WTC11 (cell line): Measurements from ENCODE around the gene IFNA5. TPM values are rescaled to one million over a fixed set of nuclear protein-coding genes. Genes with fewer than 3 reads are reported as not detected.

Experiments used
- ATAC-seq: fragments of 200-7000 bp; cut with Tn5 transposase; 2 replicates; pipeline ENCODE4 v1.10.0; 2021; ENCODE audit warnings: mild to moderate bottlenecking, moderate library complexity
- CTCF ChIA-PET: fragments of 300-600 bp; sonication (Branson Sonifier 250); formaldehyde crosslinking; loops from one replicate; lab custom pipeline; 2021; ENCODE audit warnings: antibody characterized with exemption; lab: Charles Lee
- POLR2A ChIA-PET: fragments of 350-600 bp; sonication (Branson Sonifier 250); formaldehyde crosslinking; loops from one replicate; lab custom pipeline; 2021; ENCODE audit warnings: antibody characterized with exemption; lab: Charles Lee
- DNase-seq: peaks from one replicate; pipeline ENCODE4 v3.0.0; 2021; ENCODE audit warnings: low spot score
- H3K27ac Mint-ChIP-seq: 2 replicates; pipeline ENCODE4 v1.8.0; 2021; ENCODE audit warnings: mixed read lengths
- H3K27me3 Mint-ChIP-seq: 2 replicates; pipeline ENCODE4 v1.8.0; 2021; ENCODE audit warnings: low read depth, mild to moderate bottlenecking, moderate library complexity, mixed read lengths
- H3K36me3 Mint-ChIP-seq: 2 replicates; pipeline ENCODE4 v1.8.0; 2021; ENCODE audit warnings: mixed read lengths
- H3K4me1 Mint-ChIP-seq: 2 replicates; pipeline ENCODE4 v1.8.0; 2022; ENCODE audit warnings: mixed read lengths
- H3K4me3 Mint-ChIP-seq: 2 replicates; pipeline ENCODE4 v1.8.0; 2021; ENCODE audit warnings: mild to moderate bottlenecking, moderate library complexity, mixed read lengths
- H3K9me3 Mint-ChIP-seq: 2 replicates; pipeline ENCODE4 v1.8.0; 2021; ENCODE audit warnings: mixed read lengths
- AR ChIP-seq: fragments of 250-450 bp; sonication (Bioruptor Pico); IDR thresholded peaks from 2 replicates; pipeline ENCODE4 v1.9.0; 2021; ENCODE audit warnings: mild to moderate bottlenecking
- CTCF ChIP-seq: fragments of 200-600 bp; IDR thresholded peaks from 2 replicates; pipeline ENCODE4 v1.8.0; 2022; ENCODE audit warnings: antibody characterized with exemption
- E2F4 ChIP-seq: sonication (generic); formaldehyde crosslinking; IDR thresholded peaks from 2 replicates; pipeline ENCODE4 v1.8.1; 2022; ENCODE audit warnings: low read depth, mild to moderate bottlenecking, moderate library complexity, missing genetic modification reagents, borderline replicate concordance
- GTF2I ChIP-seq: fragments of 250-450 bp; sonication (Bioruptor Pico); conservative IDR thresholded peaks from 2 replicates; pipeline ENCODE4 v1.4.0; 2021; ENCODE audit warnings: mild to moderate bottlenecking
- IRF2 ChIP-seq: sonication (generic); formaldehyde crosslinking; IDR thresholded peaks from 2 replicates; pipeline ENCODE4 v1.8.0; 2022; ENCODE audit warnings: low read depth, missing genetic modification reagents, borderline replicate concordance
- NFE2L1 ChIP-seq: sonication (generic); formaldehyde crosslinking; IDR thresholded peaks from 2 replicates; pipeline ENCODE4 v1.8.1; 2023; ENCODE audit warnings: missing genetic modification reagents
- RORB ChIP-seq: fragments of 250-450 bp; sonication (Bioruptor Pico); IDR thresholded peaks from 2 replicates; pipeline ENCODE4 v1.9.0; 2021; ENCODE audit warnings: mild to moderate bottlenecking
- TCF7 ChIP-seq: sonication (generic); formaldehyde crosslinking; IDR thresholded peaks from 2 replicates; pipeline ENCODE4 v1.8.0; 2022; ENCODE audit warnings: mild to moderate bottlenecking, low read depth, missing genetic modification reagents, moderate library complexity
- ZNF121 ChIP-seq: sonication (generic); formaldehyde crosslinking; IDR thresholded peaks from 2 replicates; pipeline ENCODE4 v1.8.0; 2023; ENCODE audit warnings: missing genetic modification reagents
- ZNF219 ChIP-seq: sonication (generic); formaldehyde crosslinking; IDR thresholded peaks from 2 replicates; pipeline ENCODE4 v1.8.0; 2023; ENCODE audit warnings: missing genetic modification reagents, mild to moderate bottlenecking, borderline replicate concordance
- ZNF232 ChIP-seq: sonication (generic); formaldehyde crosslinking; IDR thresholded peaks from 2 replicates; pipeline ENCODE4 v1.8.0; 2022; ENCODE audit warnings: mild to moderate bottlenecking, missing genetic modification reagents
- ZNF317 ChIP-seq: sonication (generic); formaldehyde crosslinking; IDR thresholded peaks from 2 replicates; pipeline ENCODE4 v1.8.1; 2023; ENCODE audit warnings: low read depth, mild to moderate bottlenecking, moderate library complexity, missing genetic modification reagents, borderline replicate concordance
- ZNF396 ChIP-seq: fragments of 250-450 bp; sonication (Bioruptor Pico); IDR thresholded peaks from 2 replicates; pipeline ENCODE4 v1.8.0; 2021; ENCODE audit warnings: mild to moderate bottlenecking, moderate library complexity, borderline replicate concordance
- ZNF416 ChIP-seq: fragments of 250-450 bp; sonication (Bioruptor Pico); IDR thresholded peaks from 2 replicates; pipeline ENCODE4 v1.9.0; 2021; ENCODE audit warnings: mild to moderate bottlenecking, inconsistent platforms
- ZNF425 ChIP-seq: fragments of 250-450 bp; sonication (Bioruptor Pico); conservative IDR thresholded peaks from 2 replicates; pipeline ENCODE4 v1.9.0; 2021; ENCODE audit warnings: mild to moderate bottlenecking
- total RNA-seq: library from RNA; stranded (reverse); gene quantifications from 3 replicates; pipeline ENCODE4 v1.2.3, GENCODE V29; 2021
- TF ChIP-seq, protein P1 (sequence below): sonication (generic); formaldehyde crosslinking; IDR thresholded peaks from 2 replicates; pipeline ENCODE4 v1.8.0; 2023; ENCODE audit warnings: missing genetic modification reagents, mild to moderate bottlenecking, borderline replicate concordance
- TF ChIP-seq, protein P2 (sequence below): sonication (generic); formaldehyde crosslinking; IDR thresholded peaks from 2 replicates; pipeline ENCODE4 v1.8.1; 2022; ENCODE audit warnings: missing genetic modification reagents, borderline replicate concordance
- TF ChIP-seq, protein P3 (sequence below): sonication (generic); formaldehyde crosslinking; IDR thresholded peaks from 2 replicates; pipeline ENCODE4 v1.8.1; 2022; ENCODE audit warnings: mild to moderate bottlenecking, missing genetic modification reagents, moderate library complexity, borderline replicate concordance

The IFNA5 gene
- total RNA-seq, 1 experiment from 2014 or later: not detected

DNA sequence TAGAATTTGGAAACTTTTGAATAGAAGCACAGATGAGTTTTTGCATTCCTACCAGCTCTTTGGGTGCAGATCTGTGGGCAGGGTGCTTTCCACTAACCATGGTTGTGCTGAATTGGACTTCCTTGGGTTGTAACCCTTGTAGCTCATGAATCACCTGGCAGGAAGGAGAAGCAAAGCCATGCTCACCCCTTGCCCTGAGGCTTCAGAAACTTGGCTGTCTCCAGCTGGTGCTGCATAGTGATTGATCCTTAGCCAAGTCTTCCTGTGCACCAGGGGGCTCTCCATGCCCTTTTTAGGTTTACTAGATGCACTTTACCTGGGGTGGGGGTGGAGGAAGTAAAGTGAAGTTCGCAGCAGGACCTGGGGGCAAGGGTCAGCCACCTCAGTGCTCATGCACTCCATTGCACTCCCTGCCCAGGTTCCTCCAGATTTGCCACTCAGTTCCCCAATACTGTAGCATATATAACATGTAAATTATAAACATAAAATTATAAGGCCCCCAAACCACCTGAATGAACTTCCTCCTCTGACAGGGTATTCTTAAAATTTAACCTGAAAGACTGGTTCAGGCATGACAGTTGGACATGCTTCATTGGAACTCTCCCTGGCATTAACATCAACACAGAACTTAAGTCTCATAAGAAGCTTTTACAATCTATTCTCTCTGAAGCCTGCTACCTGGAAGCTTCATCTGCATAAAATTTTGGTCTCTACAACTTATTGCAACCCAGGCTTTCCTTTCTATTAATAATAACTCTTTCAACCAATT, 39.5 kb downstream of the IFNA5 start (continued):
- TF ChIP-seq, protein P1, sequence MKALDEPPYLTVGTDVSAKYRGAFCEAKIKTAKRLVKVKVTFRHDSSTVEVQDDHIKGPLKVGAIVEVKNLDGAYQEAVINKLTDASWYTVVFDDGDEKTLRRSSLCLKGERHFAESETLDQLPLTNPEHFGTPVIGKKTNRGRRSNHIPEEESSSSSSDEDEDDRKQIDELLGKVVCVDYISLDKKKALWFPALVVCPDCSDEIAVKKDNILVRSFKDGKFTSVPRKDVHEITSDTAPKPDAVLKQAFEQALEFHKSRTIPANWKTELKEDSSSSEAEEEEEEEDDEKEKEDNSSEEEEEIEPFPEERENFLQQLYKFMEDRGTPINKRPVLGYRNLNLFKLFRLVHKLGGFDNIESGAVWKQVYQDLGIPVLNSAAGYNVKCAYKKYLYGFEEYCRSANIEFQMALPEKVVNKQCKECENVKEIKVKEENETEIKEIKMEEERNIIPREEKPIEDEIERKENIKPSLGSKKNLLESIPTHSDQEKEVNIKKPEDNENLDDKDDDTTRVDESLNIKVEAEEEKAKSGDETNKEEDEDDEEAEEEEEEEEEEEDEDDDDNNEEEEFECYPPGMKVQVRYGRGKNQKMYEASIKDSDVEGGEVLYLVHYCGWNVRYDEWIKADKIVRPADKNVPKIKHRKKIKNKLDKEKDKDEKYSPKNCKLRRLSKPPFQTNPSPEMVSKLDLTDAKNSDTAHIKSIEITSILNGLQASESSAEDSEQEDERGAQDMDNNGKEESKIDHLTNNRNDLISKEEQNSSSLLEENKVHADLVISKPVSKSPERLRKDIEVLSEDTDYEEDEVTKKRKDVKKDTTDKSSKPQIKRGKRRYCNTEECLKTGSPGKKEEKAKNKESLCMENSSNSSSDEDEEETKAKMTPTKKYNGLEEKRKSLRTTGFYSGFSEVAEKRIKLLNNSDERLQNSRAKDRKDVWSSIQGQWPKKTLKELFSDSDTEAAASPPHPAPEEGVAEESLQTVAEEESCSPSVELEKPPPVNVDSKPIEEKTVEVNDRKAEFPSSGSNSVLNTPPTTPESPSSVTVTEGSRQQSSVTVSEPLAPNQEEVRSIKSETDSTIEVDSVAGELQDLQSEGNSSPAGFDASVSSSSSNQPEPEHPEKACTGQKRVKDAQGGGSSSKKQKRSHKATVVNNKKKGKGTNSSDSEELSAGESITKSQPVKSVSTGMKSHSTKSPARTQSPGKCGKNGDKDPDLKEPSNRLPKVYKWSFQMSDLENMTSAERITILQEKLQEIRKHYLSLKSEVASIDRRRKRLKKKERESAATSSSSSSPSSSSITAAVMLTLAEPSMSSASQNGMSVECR (CRISPR knock-in tag): no peak
- no peak for TF ChIP-seq IRF2
- no peak for TF ChIP-seq ZNF121 (CRISPR knock-in tag)
- no peak for TF ChIP-seq ZNF317
- no peak for TF ChIP-seq ZNF416 (CRISPR knock-in tag)
- TF ChIP-seq ZNF425 (CRISPR knock-in tag): no peak
- TF ChIP-seq CTCF: no peak
- TF ChIP-seq GTF2I (CRISPR knock-in tag): no peak
- TF ChIP-seq, protein P2, sequence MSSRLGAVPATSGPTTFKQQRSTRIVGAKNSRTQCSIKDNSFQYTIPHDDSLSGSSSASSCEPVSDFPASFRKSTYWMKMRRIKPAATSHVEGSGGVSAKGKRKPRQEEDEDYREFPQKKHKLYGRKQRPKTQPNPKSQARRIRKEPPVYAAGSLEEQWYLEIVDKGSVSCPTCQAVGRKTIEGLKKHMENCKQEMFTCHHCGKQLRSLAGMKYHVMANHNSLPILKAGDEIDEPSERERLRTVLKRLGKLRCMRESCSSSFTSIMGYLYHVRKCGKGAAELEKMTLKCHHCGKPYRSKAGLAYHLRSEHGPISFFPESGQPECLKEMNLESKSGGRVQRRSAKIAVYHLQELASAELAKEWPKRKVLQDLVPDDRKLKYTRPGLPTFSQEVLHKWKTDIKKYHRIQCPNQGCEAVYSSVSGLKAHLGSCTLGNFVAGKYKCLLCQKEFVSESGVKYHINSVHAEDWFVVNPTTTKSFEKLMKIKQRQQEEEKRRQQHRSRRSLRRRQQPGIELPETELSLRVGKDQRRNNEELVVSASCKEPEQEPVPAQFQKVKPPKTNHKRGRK (CRISPR knock-in tag): no peak
- TF ChIP-seq NFE2L1: no peak
- TF ChIP-seq, protein P3, sequence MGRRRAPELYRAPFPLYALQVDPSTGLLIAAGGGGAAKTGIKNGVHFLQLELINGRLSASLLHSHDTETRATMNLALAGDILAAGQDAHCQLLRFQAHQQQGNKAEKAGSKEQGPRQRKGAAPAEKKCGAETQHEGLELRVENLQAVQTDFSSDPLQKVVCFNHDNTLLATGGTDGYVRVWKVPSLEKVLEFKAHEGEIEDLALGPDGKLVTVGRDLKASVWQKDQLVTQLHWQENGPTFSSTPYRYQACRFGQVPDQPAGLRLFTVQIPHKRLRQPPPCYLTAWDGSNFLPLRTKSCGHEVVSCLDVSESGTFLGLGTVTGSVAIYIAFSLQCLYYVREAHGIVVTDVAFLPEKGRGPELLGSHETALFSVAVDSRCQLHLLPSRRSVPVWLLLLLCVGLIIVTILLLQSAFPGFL (CRISPR knock-in tag): no peak

GRCh38 chr9:21255538-21256212, 49.4 kb downstream of the IFNA5 start:
- ATAC-seq: no peak
- CTCF ChIA-PET: interaction anchor here (1.0 to 1.1 kb wide), 2 partner anchors 73 to 140 kb away, joined by 4 read pairs; no protein-coding TSS in a partner anchor
- no peaks in the 10 kb centered on the region for H3K36me3 Mint-ChIP-seq
- TF ChIP-seq AR (CRISPR knock-in tag) (no peak), E2F4 (no peak), ZNF232 (no peak), RORB (CRISPR knock-in tag) (no peak), ZNF219 (CRISPR knock-in tag) (no peak), TCF7 (CRISPR knock-in tag) (no peak), ZNF121 (CRISPR knock-in tag) (no peak), ZNF396 (no peak), NFE2L1 (no peak)
- H3K4me3 Mint-ChIP-seq: no peak overlapping the region
- H3K9me3 Mint-ChIP-seq: peaks cover 20% of the 10 kb centered on the region
- H3K27me3 Mint-ChIP-seq: peaks cover 58% of the 10 kb centered on the region
- POLR2A ChIA-PET: no interaction called here
- DNase-seq: no peak
- H3K27ac Mint-ChIP-seq: no peak overlapping the region
- peaks cover 14% of the 10 kb centered on the region for H3K4me1 Mint-ChIP-seq
